SK-N-SH (cell line): ENCODE measurements around the gene MRPL9.

Source experiments
- CTCF ChIP-seq: fragments of 200-600 bp; sonication (generic); IDR thresholded peaks from 2 replicates; pipeline ENCODE4 v1.6.1; 2017; ENCODE audit warnings: antibody characterized with exemption, mild to moderate bottlenecking, moderate library complexity
- FOSL2 ChIP-seq: IDR thresholded peaks from 2 replicates; pipeline ENCODE4 v1.4.0; 2012; ENCODE audit warnings: low read depth, mild to moderate bottlenecking, moderate library complexity, borderline replicate concordance
- PBX3 ChIP-seq: IDR thresholded peaks from 2 replicates; pipeline ENCODE4; 2012
- TCF12 ChIP-seq: IDR thresholded peaks from 2 replicates; pipeline ENCODE4 v1.4.0; 2012
- TEAD4 ChIP-seq: IDR thresholded peaks from 2 replicates; pipeline ENCODE4 v1.4.0; 2012; ENCODE audit warnings: mild to moderate bottlenecking, borderline replicate concordance; ENCODE audit not compliant: insufficient read depth
- USF2 ChIP-seq: fragments of 150-350 bp; IDR thresholded peaks from 2 replicates; pipeline ENCODE4 v1.6.1; 2017; ENCODE audit warnings: antibody characterized with exemption, low read length, low read depth, borderline replicate concordance
- YY1 ChIP-seq: IDR thresholded peaks from 2 replicates; pipeline ENCODE4 v1.4.0; 2012; ENCODE audit warnings: low read depth, mild to moderate bottlenecking
- TF ChIP-seq, protein P1 (sequence below): IDR thresholded peaks from 2 replicates; pipeline ENCODE4 v1.4.0; 2012; ENCODE audit warnings: low read depth

GRCh38 chr1:151800830-151801229 is 37.5 kb upstream of the MRPL9 start:
- no peak for TF ChIP-seq CTCF
- TF ChIP-seq FOSL2 = no peak
- TF ChIP-seq USF2 = no peak
- no peak for TF ChIP-seq YY1
- TF ChIP-seq, protein P1, sequence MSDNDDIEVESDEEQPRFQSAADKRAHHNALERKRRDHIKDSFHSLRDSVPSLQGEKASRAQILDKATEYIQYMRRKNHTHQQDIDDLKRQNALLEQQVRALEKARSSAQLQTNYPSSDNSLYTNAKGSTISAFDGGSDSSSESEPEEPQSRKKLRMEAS = no peak
- TF ChIP-seq PBX3 = no peak
- TF ChIP-seq TCF12 = no peak
- no peak for TF ChIP-seq TEAD4
